ENCODE results near the gene RIPK4.
"Not testable (repeated sequence)": the region's sequence is repeated elsewhere in the genome, so short reads cannot be mapped to it uniquely, and the experiment has no call there.

The RIPK4 gene

DNA sequence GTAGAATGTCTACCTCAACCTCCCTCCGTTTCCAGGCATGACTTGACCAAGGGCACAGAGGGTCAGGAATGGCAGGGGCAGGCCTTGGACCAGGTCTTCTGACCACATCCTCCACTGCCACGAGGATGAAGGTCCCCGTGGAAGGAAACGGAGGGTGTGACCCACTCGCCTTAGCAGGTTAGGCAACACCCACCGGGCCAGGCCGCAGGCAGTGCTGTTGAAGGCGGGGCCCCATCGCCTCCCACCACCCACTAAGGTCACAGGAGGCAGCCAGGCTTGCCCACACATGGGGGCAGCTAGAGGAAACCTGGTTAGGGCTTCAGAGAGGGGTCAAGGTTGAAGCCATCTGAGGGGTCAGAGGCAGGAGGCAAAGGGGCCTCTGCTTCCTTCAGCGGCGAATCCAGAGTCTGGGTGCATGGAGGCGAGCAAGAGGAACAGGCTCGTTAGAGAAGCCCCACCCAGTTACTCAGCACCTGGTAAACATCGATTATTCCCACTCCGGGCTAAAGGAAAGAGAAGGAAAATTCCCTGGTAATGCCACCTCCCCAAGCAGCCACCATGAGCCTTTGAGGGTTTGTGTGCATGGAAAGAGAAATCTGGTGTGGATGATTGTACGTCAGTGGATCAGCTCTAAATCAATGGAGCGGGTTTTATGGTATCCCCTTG is 37.0 kb downstream of the RIPK4 start:
- TF ChIP-seq, protein P1, sequence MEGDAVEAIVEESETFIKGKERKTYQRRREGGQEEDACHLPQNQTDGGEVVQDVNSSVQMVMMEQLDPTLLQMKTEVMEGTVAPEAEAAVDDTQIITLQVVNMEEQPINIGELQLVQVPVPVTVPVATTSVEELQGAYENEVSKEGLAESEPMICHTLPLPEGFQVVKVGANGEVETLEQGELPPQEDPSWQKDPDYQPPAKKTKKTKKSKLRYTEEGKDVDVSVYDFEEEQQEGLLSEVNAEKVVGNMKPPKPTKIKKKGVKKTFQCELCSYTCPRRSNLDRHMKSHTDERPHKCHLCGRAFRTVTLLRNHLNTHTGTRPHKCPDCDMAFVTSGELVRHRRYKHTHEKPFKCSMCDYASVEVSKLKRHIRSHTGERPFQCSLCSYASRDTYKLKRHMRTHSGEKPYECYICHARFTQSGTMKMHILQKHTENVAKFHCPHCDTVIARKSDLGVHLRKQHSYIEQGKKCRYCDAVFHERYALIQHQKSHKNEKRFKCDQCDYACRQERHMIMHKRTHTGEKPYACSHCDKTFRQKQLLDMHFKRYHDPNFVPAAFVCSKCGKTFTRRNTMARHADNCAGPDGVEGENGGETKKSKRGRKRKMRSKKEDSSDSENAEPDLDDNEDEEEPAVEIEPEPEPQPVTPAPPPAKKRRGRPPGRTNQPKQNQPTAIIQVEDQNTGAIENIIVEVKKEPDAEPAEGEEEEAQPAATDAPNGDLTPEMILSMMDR (IDR thresholded peaks at IDR 0.05; ENCODE audit: control insufficient read depth, extremely low read depth, insufficient read depth) = no peak
- no peak for DNase-seq (ENCODE audit: low read depth)
- H3K4me3 ChIP-seq (ENCODE audit: low read depth, low read length) = no peak overlapping the region

DNA sequence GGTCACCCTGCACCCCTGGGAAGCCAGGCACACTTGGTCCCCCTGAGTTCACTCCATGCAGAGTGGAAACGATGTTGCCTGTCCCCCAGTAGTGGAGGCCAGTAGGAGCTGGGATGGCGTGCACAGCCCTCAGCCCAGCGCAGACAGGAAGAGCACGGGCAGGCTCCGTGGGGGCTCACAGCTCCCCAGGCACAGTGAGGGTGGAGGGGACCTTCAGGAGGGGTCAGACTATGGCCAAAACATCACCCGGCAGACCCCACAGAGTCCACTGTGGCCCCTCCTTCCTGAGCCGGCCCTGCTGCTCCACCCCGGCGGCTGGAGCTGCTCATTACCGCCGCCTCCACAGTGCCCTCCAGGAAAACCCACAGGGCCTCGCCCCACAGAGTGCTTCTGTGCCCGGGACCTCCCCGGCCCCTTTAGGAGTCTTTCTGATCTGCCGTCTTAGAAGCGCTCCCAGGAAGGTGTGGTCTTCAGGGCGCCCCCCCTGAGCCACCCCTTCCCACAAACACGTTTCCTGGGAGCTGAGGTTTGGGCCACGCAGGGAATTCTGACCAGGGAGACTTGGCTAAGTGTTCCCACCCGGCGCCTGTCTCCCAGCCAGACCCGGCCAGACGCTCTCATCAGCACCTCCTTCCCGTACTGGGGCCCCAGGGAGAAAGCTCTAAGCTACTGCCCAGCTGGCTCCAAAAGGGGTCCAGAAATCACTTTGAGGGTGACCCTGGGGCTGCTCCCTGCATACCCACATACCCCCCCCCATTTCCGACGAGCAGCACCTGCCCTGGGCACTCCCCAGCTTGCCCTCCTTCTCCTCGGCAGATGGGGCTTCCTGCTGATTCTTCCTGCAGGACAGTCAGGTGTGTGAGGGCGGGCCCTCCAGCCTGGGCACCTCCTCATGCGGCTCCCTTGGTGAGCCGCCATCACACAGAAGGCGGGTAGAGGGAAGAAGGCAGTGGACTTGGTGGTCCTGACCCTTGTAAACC is 38.8 kb downstream of the RIPK4 start:
- TF ChIP-seq, protein P1 (IDR thresholded peaks at IDR 0.05; ENCODE audit: control insufficient read depth, extremely low read depth, insufficient read depth) = no peak
- no peak overlapping the region for H3K4me3 ChIP-seq (ENCODE audit: low read depth, low read length)
- DNase-seq (ENCODE audit: low read depth) = no peak

DNA sequence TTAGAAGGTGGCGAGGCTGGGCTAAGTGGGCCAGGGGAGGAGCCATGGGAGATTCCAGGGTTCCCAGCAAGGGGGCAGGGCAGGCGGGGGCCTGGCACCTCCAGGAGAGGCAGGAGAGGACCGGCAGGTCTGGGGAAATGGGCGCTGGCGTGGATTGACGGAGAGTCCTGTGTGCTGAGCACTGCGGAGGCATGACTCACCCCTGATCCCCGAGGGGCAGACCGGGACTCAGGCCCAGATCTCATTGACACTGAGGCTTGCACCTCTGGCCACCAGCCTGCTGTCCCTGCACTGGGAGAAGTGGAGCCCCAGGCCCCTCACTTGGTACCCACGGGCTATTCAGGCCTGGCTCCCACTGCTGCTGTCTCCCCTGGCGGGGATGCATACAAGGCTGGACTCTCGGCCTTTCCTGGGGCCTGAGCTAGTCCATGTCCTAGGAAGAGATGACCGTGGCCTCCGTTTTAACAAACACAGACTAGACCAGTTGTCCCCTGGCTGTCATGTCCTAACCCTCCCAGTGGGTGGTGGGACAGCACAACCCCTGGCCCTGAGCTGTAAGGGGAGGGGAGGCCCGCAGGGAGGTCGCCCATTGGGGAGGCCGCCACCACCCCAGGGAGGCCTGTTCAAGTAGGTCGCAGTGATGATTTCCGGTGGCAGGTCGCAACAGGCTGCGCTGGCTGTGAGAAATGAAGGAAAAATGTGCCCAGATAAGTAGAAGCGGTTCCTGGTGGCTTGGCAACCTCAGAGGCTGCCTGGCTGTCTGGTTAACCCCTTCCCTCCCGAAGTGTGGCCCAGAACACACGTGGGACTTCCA is 39.7 kb downstream of the RIPK4 start:
- no peak for DNase-seq (ENCODE audit: low read depth)
- TF ChIP-seq, protein P1 (IDR thresholded peaks at IDR 0.05; ENCODE audit: control insufficient read depth, extremely low read depth, insufficient read depth) = no peak
- H3K4me3 ChIP-seq (ENCODE audit: low read depth, low read length) = no peak overlapping the region

- no peak for DNase-seq (ENCODE audit: low read depth)
- TF ChIP-seq, protein P1 (IDR thresholded peaks at IDR 0.05; ENCODE audit: control insufficient read depth, extremely low read depth, insufficient read depth) = no peak
- H3K4me3 ChIP-seq (ENCODE audit: low read depth, low read length) = no peak overlapping the region
These were observed 40.3 kb downstream of the RIPK4 start for GRCh38 chr21:41726630-41726969.

GRCh38 chr21:41726058-41726558 is 40.7 kb downstream of the RIPK4 start:
- no peak for DNase-seq (ENCODE audit: low read depth)
- H3K4me3 ChIP-seq (ENCODE audit: low read depth, low read length) = no peak overlapping the region
- TF ChIP-seq, protein P1 (IDR thresholded peaks at IDR 0.05; ENCODE audit: control insufficient read depth, extremely low read depth, insufficient read depth) = no peak

DNA sequence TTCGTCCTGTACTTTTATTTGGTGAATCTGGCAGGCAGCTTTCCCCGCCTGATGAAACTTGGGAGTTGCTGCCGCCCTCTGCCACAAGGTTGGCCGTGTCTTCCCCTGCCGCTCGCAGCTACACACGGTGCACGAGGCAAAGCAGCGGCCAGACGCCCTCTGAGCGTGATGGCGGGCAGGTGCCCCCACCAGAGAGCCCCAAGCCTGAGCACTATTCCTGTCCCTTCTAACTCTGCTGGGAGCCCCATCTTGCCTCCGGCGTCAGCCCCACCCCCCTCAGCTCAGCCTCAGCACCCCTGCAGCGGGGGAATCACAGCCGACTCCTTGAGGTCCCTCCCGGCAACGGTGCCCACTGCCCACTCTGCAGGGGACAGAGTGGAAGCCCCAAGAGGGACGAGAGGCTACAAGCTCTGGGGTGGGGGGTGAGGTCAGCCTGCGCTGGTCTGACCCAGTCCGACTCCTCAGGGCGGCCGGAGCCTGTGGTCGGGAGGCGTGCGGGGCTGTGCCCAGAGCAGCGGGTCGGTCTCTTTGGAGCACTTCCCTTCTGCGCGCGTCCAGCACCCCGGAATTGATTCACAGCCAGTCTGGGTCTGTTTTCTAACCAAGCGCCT is 41.3 kb downstream of the RIPK4 start:
- DNase-seq (ENCODE audit: low read depth) = no peak
- no peak overlapping the region for H3K4me3 ChIP-seq (ENCODE audit: low read depth, low read length)
- TF ChIP-seq, protein P1 (IDR thresholded peaks at IDR 0.05; ENCODE audit: control insufficient read depth, extremely low read depth, insufficient read depth) = no peak

GRCh38 chr21:41723835-41724234 is 43.0 kb downstream of the RIPK4 start:
- DNase-seq (ENCODE audit: low read depth); H3K4me3 ChIP-seq (ENCODE audit: low read depth, low read length): not testable (repeated sequence)
